Liver (tissue), 9 donors: ENCODE results near the gene RNLS. TPM values are rescaled to one million over a fixed set of nuclear protein-coding genes. Genes with fewer than 3 reads are reported as not detected.

Source experiments
- DNase-seq: peaks from one replicate; pipeline ENCODE4 v3.0.0-alpha.2; 2017; ENCODE audit warnings: low spot score
- H3K27ac ChIP-seq, 2 donors: one replicate each; pipeline ENCODE4 v1.7.0; 2013; ENCODE audit warnings: inconsistent platforms in 2 of 2, low read length in 2 of 2, control low read depth in 1 of 2, low read depth in 1 of 2, mild to moderate bottlenecking in 1 of 2
- H3K27me3 ChIP-seq, 4 donors: one replicate each; pipeline versions ENCODE4 v1.6.1 to v1.7.0; 2013; ENCODE audit warnings: low read length in 3 of 4, inconsistent platforms in 1 of 4, mild to moderate bottlenecking in 1 of 4, moderate library complexity in 1 of 4; ENCODE audit not compliant: control insufficient read depth in 4 of 4, insufficient read depth in 4 of 4
- H3K36me3 ChIP-seq, 4 donors: one replicate each; pipeline versions ENCODE4 v1.6.1 to v1.7.0; 2013; ENCODE audit warnings: low read length in 3 of 4, mild to moderate bottlenecking in 3 of 4, low read depth in 1 of 4, moderate library complexity in 1 of 4; ENCODE audit not compliant: control insufficient read depth in 4 of 4, insufficient read depth in 3 of 4
- H3K4me1 ChIP-seq, 4 donors: one replicate each; pipeline versions ENCODE4 v1.6.1 to v1.7.0; 2013; ENCODE audit warnings: low read length in 3 of 4, mild to moderate bottlenecking in 3 of 4, moderate library complexity in 1 of 4; ENCODE audit not compliant: control insufficient read depth in 4 of 4, insufficient read depth in 4 of 4
- H3K4me3 ChIP-seq, 3 donors: one replicate each; pipeline versions ENCODE4 v1.6.1 to v1.7.0; 2013; ENCODE audit warnings: low read length in 3 of 3, control low read depth in 1 of 3, low read depth in 1 of 3, mild to moderate bottlenecking in 1 of 3
- H3K9ac ChIP-seq, 2 donors: one replicate each; pipeline ENCODE4 v1.7.0; 2013; ENCODE audit warnings: low read length in 2 of 2, mild to moderate bottlenecking in 2 of 2, moderate library complexity in 2 of 2, control low read depth in 1 of 2, low read depth in 1 of 2
- H3K9me3 ChIP-seq, 4 donors: one replicate each; pipeline versions ENCODE4 v1.6.1 to v1.7.0; 2013; ENCODE audit warnings: low read length in 3 of 4; ENCODE audit not compliant: control insufficient read depth in 4 of 4
- EGR1 ChIP-seq, 2 donors: IDR thresholded peaks; 2 replicates each; pipeline ENCODE4 v1.6.1; 2016 to 2018; ENCODE audit warnings: antibody characterized with exemption in 2 of 2, low read depth in 2 of 2
- FOXA1 ChIP-seq: IDR thresholded peaks from 2 replicates; pipeline ENCODE4 v1.6.1; 2016; ENCODE audit warnings: antibody characterized with exemption
- FOXA2 ChIP-seq: IDR thresholded peaks from 2 replicates; pipeline ENCODE4 v1.6.1; 2016; ENCODE audit warnings: antibody characterized with exemption
- GABPA ChIP-seq, 2 donors: IDR thresholded peaks in 1 of 2; conservative IDR thresholded peaks in 1 of 2; 2 replicates each; pipeline ENCODE4 v1.6.1; 2016; ENCODE audit warnings: antibody characterized with exemption in 2 of 2, mild to moderate bottlenecking in 1 of 2, moderate library complexity in 1 of 2
- HNF4A ChIP-seq, 2 donors: conservative IDR thresholded peaks; 2 replicates each; pipeline ENCODE4 v1.6.1; 2016; ENCODE audit warnings: antibody characterized with exemption in 2 of 2, mild to moderate bottlenecking in 2 of 2
- HNF4G ChIP-seq: IDR thresholded peaks from 2 replicates; pipeline ENCODE4 v1.6.1; 2016; ENCODE audit warnings: antibody characterized with exemption
- JUND ChIP-seq, 2 donors: IDR thresholded peaks; 2 replicates each; pipeline ENCODE4 v1.6.1; 2016; ENCODE audit warnings: antibody characterized with exemption in 2 of 2
- NR2F2 ChIP-seq: IDR thresholded peaks from 2 replicates; pipeline ENCODE4 v1.6.1; 2016; ENCODE audit warnings: antibody characterized with exemption
- RAD21 ChIP-seq, 2 donors: IDR thresholded peaks; 2 replicates each; pipeline ENCODE4 v1.6.1; 2016; ENCODE audit warnings: antibody characterized with exemption in 2 of 2, mild to moderate bottlenecking in 2 of 2
- RXRA ChIP-seq, 2 donors: IDR thresholded peaks; 2 replicates each; pipeline ENCODE4 v1.6.1; 2017 to 2018; ENCODE audit warnings: antibody characterized with exemption in 2 of 2, mild to moderate bottlenecking in 1 of 2
- SP1 ChIP-seq: IDR thresholded peaks from 2 replicates; pipeline ENCODE4 v1.6.1; 2018; ENCODE audit warnings: antibody characterized with exemption, mild to moderate bottlenecking
- TAF1 ChIP-seq: conservative IDR thresholded peaks from 2 replicates; pipeline ENCODE4 v1.6.1; 2016; ENCODE audit warnings: antibody characterized with exemption, mild to moderate bottlenecking
- YY1 ChIP-seq: IDR thresholded peaks from 2 replicates; pipeline ENCODE4 v1.6.1; 2016; ENCODE audit warnings: antibody characterized with exemption, mild to moderate bottlenecking
- WGBS: extraction: QIAGEN DNeasy Blood & Tissue Kit; methylation state at CpG from one replicate; pipeline ENCODE4 v1.1.7; 2013; 5-methylcytosine and 5-hydroxymethylcytosine counted together
- polyA plus RNA-seq, 2 donors: library from polyadenylated mRNA; stranded (reverse) in 1 of 2; unstranded in 1 of 2; fragments of 200-250 nt in 1 of 2; fragments of >200 nt in 1 of 2; fragmentation: Nextera tagmentation in 1 of 2; extraction: Ambion mirVana in 1 of 2; gene quantifications; one replicate each; pipeline versions ENCODE4 v1.2.1 to v1.2.3, GENCODE V29; 2013 to 2015
- total RNA-seq, 2 donors: library from RNA; depleted of rRNA; stranded (reverse); fragments of >200 nt; gene quantifications; one replicate each; pipeline ENCODE4 v1.2.3, GENCODE V29; 2014
- TF ChIP-seq, protein P1 (sequence below): IDR thresholded peaks from 2 replicates; pipeline ENCODE4 v1.6.1; 2016; ENCODE audit warnings: antibody characterized with exemption
- TF ChIP-seq, protein P2 (sequence below): fragments of 150-350 bp; IDR thresholded peaks from 2 replicates; pipeline ENCODE4 v1.5.1; 2017; ENCODE audit warnings: improper control_type of control experiment, low read depth, low read length; ENCODE audit not compliant: missing input control
- TF ChIP-seq, protein P3 (sequence below): IDR thresholded peaks from 2 replicates; pipeline ENCODE4 v1.6.1; 2016; ENCODE audit warnings: antibody characterized with exemption
- TF ChIP-seq, protein P4 (sequence below): IDR thresholded peaks from 2 replicates; pipeline ENCODE4 v1.6.1; 2016; ENCODE audit warnings: antibody characterized with exemption
- TF ChIP-seq, protein P5 (sequence below): IDR thresholded peaks from 2 replicates; pipeline ENCODE4 v1.6.1; 2016; ENCODE audit warnings: antibody characterized with exemption, mild to moderate bottlenecking
- donor health status: healthy.
- donor health status: healthy.
- donor health status: healthy.
- donor health status: healthy.
- donor health status: healthy.

Gene RNLS
- total and polyA plus RNA-seq, 4 donors: 4.1 to 12.4 (median 7.5) TPM

DNA sequence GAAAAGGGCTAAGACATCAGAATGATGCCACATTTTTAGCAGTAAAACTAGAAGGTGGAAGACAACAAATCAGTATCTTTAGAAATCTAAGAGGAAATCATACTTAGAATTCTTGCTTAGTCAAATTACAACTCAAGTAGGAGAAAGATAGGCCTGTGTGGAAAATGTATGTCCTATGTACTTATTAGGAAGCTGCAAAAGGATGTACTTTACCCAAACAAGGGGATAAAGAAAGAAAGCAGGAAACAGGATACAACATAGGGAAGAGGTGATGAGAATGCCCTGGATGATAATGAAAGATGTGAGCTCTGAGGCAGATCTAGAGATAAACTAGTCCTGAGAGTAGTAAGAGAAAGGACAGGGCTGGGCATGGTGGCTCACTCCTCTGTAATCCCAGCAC lies 54.9 kb downstream of the RNLS start (continued):
- no peak for TF ChIP-seq JUND (IDR thresholded peaks at IDR 0.05)
- TF ChIP-seq YY1: no peak

DNA sequence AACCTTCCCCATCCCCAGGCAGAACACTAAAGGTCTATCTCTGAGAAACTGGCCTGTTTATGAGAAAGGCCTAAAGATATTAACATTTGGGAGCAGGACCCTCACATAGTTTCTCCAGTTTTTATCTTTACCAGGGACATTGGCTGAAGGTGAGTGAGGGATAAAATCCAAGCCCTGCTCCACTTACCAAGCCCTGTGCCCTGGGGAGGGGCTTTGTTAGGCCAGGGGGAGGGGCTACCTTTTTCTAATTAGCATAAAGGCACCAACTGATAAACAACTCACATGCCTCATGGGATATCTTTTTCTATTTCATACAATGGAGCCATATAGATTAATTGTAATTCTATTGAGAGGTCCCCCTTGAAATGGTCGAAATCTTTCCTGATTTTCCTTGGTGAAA lies 55.9 kb downstream of the RNLS start:
- DNase-seq: no peak
- 96% methylated on average over 1 of the region's 1 CpG for WGBS
- Histone ChIP-seq H3K4me3 (no peak overlapping the region), H3K9ac (no peak overlapping the region), H3K27me3 (no peaks in the 10 kb centered on the region), H3K9me3 (no peaks in the 10 kb centered on the region), H3K36me3 (no peaks in the 10 kb centered on the region), H3K4me1 (peaks cover 4 to 20% (median 14%) of the 10 kb centered on the region in 4 donors), H3K27ac (no peak overlapping the region)
- TF ChIP-seq RXRA (IDR thresholded peaks at IDR 0.05): no peak
- TF ChIP-seq, protein P1, sequence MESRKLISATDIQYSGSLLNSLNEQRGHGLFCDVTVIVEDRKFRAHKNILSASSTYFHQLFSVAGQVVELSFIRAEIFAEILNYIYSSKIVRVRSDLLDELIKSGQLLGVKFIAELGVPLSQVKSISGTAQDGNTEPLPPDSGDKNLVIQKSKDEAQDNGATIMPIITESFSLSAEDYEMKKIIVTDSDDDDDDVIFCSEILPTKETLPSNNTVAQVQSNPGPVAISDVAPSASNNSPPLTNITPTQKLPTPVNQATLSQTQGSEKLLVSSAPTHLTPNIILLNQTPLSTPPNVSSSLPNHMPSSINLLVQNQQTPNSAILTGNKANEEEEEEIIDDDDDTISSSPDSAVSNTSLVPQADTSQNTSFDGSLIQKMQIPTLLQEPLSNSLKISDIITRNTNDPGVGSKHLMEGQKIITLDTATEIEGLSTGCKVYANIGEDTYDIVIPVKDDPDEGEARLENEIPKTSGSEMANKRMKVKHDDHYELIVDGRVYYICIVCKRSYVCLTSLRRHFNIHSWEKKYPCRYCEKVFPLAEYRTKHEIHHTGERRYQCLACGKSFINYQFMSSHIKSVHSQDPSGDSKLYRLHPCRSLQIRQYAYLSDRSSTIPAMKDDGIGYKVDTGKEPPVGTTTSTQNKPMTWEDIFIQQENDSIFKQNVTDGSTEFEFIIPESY: no peak
- TF ChIP-seq, protein P2, sequence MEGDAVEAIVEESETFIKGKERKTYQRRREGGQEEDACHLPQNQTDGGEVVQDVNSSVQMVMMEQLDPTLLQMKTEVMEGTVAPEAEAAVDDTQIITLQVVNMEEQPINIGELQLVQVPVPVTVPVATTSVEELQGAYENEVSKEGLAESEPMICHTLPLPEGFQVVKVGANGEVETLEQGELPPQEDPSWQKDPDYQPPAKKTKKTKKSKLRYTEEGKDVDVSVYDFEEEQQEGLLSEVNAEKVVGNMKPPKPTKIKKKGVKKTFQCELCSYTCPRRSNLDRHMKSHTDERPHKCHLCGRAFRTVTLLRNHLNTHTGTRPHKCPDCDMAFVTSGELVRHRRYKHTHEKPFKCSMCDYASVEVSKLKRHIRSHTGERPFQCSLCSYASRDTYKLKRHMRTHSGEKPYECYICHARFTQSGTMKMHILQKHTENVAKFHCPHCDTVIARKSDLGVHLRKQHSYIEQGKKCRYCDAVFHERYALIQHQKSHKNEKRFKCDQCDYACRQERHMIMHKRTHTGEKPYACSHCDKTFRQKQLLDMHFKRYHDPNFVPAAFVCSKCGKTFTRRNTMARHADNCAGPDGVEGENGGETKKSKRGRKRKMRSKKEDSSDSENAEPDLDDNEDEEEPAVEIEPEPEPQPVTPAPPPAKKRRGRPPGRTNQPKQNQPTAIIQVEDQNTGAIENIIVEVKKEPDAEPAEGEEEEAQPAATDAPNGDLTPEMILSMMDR: no peak
- TF ChIP-seq TAF1: no peak
- no peak for TF ChIP-seq FOXA1

DNA sequence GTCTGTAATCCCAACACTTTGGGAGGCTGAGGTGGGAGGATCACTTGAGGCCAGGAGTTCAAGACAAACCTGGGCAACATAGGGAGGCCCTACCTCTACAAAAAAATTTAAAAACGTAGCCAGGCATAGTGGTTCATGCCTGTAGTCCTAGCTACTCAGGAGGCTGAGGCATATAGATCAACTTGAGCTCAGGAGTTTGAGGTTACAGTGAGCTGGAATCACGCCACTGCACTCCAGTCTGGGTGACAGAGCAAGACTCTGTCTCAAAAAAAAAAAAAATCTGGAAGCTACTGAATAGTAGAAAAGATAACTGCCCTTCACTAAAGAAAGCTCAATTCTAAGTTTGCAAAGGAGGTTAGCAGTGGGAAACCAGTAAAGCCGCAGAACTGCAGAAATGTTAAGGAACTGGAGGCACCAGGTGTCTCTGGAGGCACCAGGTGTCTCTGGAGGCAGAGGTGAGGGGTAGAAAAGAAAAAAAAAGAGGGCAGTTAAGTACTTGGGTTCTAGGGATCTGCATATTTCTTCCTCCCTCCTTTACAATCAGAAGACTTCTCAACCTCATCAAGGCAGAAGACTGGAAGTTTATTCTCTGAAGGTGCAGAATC lies 56.5 kb downstream of the RNLS start:
- peaks cover 4 to 17% (median 12%) of the 10 kb centered on the region in 4 donors for H3K4me1 ChIP-seq
- no peak overlapping the region for H3K4me3 ChIP-seq
- WGBS: 91% methylated on average over 3 of the region's 3 CpGs
- H3K9me3 ChIP-seq: no peaks in the 10 kb centered on the region
- no peak overlapping the region for H3K9ac ChIP-seq
- TF ChIP-seq EGR1 (IDR thresholded peaks at IDR 0.05; ENCODE audit: low read depth in 2 of 2) (no peak), JUND (IDR thresholded peaks at IDR 0.05) (no peak), RXRA (IDR thresholded peaks at IDR 0.05) (no peak), HNF4A (conservative IDR thresholded peaks at IDR 0.05) (no peak), FOXA1 (no peak), TAF1 (no peak), NR2F2 (no peak), GABPA (IDR thresholded peaks at IDR 0.05 in 1 of 2, conservative IDR thresholded peaks at IDR 0.05 in 1 of 2) (no peak), FOXA2 (no peak), HNF4G (no peak), YY1 (no peak), SP1 (no peak), RAD21 (IDR thresholded peaks at IDR 0.05) (no peak)
- TF ChIP-seq, protein P3, sequence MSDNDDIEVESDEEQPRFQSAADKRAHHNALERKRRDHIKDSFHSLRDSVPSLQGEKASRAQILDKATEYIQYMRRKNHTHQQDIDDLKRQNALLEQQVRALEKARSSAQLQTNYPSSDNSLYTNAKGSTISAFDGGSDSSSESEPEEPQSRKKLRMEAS: no peak
- TF ChIP-seq, protein P2: no peak
- TF ChIP-seq, protein P4, sequence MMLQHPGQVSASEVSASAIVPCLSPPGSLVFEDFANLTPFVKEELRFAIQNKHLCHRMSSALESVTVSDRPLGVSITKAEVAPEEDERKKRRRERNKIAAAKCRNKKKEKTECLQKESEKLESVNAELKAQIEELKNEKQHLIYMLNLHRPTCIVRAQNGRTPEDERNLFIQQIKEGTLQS: no peak
- TF ChIP-seq, protein P5, sequence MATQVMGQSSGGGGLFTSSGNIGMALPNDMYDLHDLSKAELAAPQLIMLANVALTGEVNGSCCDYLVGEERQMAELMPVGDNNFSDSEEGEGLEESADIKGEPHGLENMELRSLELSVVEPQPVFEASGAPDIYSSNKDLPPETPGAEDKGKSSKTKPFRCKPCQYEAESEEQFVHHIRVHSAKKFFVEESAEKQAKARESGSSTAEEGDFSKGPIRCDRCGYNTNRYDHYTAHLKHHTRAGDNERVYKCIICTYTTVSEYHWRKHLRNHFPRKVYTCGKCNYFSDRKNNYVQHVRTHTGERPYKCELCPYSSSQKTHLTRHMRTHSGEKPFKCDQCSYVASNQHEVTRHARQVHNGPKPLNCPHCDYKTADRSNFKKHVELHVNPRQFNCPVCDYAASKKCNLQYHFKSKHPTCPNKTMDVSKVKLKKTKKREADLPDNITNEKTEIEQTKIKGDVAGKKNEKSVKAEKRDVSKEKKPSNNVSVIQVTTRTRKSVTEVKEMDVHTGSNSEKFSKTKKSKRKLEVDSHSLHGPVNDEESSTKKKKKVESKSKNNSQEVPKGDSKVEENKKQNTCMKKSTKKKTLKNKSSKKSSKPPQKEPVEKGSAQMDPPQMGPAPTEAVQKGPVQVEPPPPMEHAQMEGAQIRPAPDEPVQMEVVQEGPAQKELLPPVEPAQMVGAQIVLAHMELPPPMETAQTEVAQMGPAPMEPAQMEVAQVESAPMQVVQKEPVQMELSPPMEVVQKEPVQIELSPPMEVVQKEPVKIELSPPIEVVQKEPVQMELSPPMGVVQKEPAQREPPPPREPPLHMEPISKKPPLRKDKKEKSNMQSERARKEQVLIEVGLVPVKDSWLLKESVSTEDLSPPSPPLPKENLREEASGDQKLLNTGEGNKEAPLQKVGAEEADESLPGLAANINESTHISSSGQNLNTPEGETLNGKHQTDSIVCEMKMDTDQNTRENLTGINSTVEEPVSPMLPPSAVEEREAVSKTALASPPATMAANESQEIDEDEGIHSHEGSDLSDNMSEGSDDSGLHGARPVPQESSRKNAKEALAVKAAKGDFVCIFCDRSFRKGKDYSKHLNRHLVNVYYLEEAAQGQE: no peak
- TF ChIP-seq, protein P1: no peak
- H3K36me3 ChIP-seq: no peaks in the 10 kb centered on the region
- DNase-seq: no peak
- H3K27me3 ChIP-seq: no peaks in the 10 kb centered on the region
- H3K27ac ChIP-seq: no peak overlapping the region
